GM23338 (cell line): ENCODE results near the gene RPS6KA5. TPM values are rescaled to one million over a fixed set of nuclear protein-coding genes. Genes with fewer than 3 reads are reported as not detected.

ENCODE experiments used
- ATAC-seq: fragments of 200-7000 bp; cut with Tn5 transposase; 3 replicates; pipeline ENCODE4 v1.9.1; 2020
- DNase-seq: peaks from one replicate; pipeline ENCODE4 v3.0.0-alpha.2; 2015; ENCODE audit warnings: low spot score
- H2AFZ ChIP-seq: fragments of 200-600 bp; sonication (generic); 2 replicates; pipeline ENCODE4 v1.8.0; 2016; ENCODE audit warnings: antibody characterized with exemption, mild to moderate bottlenecking, moderate library complexity
- H3F3A ChIP-seq: fragments of 200-600 bp; sonication (generic); replicated peaks from 2 replicates; pipeline ENCODE4 v1.8.0; 2017; ENCODE audit warnings: antibody characterized with exemption, mixed run types, low read depth
- H3K27ac ChIP-seq: fragments of 200-600 bp; sonication (generic); 2 replicates; pipeline ENCODE4 v1.6.1; 2016; ENCODE audit warnings: low read depth
- H3K27me3 ChIP-seq: fragments of 200-600 bp; sonication (generic); 2 replicates; pipeline ENCODE4 v1.8.0; 2016; ENCODE audit warnings: mild to moderate bottlenecking, mixed run types, moderate library complexity; ENCODE audit not compliant: insufficient read depth
- H3K36me3 ChIP-seq: fragments of 200-600 bp; sonication (generic); 2 replicates; pipeline ENCODE4 v1.8.0; 2016; ENCODE audit warnings: mild to moderate bottlenecking; ENCODE audit not compliant: insufficient read depth
- H3K4me1 ChIP-seq: fragments of 200-600 bp; sonication (generic); 2 replicates; pipeline ENCODE4 v1.8.0; 2016; ENCODE audit warnings: mild to moderate bottlenecking, moderate library complexity; ENCODE audit not compliant: insufficient read depth
- H3K4me2 ChIP-seq: fragments of 200-600 bp; sonication (generic); 2 replicates; pipeline ENCODE4 v1.7.1; 2017; ENCODE audit warnings: mixed run types
- H3K4me3 ChIP-seq: fragments of 200-600 bp; sonication (generic); 2 replicates; pipeline ENCODE4 v1.6.1; 2016; ENCODE audit warnings: mixed run types
- H3K79me2 ChIP-seq: fragments of 200-600 bp; sonication (generic); replicated peaks from 2 replicates; pipeline ENCODE4 v1.8.0; 2017; ENCODE audit warnings: mild to moderate bottlenecking; ENCODE audit not compliant: insufficient read depth
- H3K9me2 ChIP-seq: fragments of 200-600 bp; sonication (generic); 2 replicates; pipeline ENCODE4 v1.8.0; 2017; ENCODE audit not compliant: insufficient read depth
- H4K20me1 ChIP-seq: fragments of 200-600 bp; sonication (generic); replicated peaks from 2 replicates; pipeline ENCODE4 v1.8.0; 2017; ENCODE audit warnings: mild to moderate bottlenecking; ENCODE audit not compliant: insufficient read depth
- H3K27ac Mint-ChIP-seq: 2 replicates; pipeline ENCODE4 v1.8.0; 2020; ENCODE audit warnings: inconsistent platforms, mild to moderate bottlenecking, moderate library complexity, mixed read lengths
- H3K27me3 Mint-ChIP-seq: 3 replicates; pipeline ENCODE4 v1.8.0; 2022; ENCODE audit warnings: low read depth, mild to moderate bottlenecking, moderate library complexity, mixed read lengths, inconsistent platforms; ENCODE audit not compliant: insufficient read depth, poor library complexity
- H3K36me3 Mint-ChIP-seq: 3 replicates; pipeline ENCODE4 v1.8.0; 2021; ENCODE audit warnings: low read depth, mild to moderate bottlenecking, inconsistent platforms, moderate library complexity, mixed read lengths
- H3K4me1 Mint-ChIP-seq: 3 replicates; pipeline ENCODE4 v1.8.0; 2020; ENCODE audit warnings: mild to moderate bottlenecking, inconsistent platforms, mixed read lengths
- H3K4me3 Mint-ChIP-seq: 3 replicates; pipeline ENCODE4 v1.8.0; 2021; ENCODE audit warnings: moderate library complexity, mild to moderate bottlenecking, inconsistent platforms, mixed read lengths
- H3K9me3 Mint-ChIP-seq: 3 replicates; pipeline ENCODE4 v1.8.0; 2020; ENCODE audit warnings: moderate library complexity, mild to moderate bottlenecking, inconsistent platforms, mixed read lengths
- CREB1 ChIP-seq: fragments of 250-450 bp; sonication (Bioruptor Pico); IDR thresholded peaks from 2 replicates; pipeline ENCODE4 v1.5.0; 2020; ENCODE audit warnings: low read depth, mild to moderate bottlenecking, moderate library complexity
- CTCF ChIP-seq, 2 experiments: fragments of 200-600 bp in 1 of 2; sonication (generic) in 1 of 2; conservative IDR thresholded peaks; 2 replicates each; pipeline versions ENCODE4 v1.5.1 to v1.6.1; 2016 to 2017; ENCODE audit warnings: antibody characterized with exemption in 2 of 2, low read depth in 2 of 2, mild to moderate bottlenecking in 2 of 2, moderate library complexity in 1 of 2
- EZH2 ChIP-seq: fragments of 200-600 bp; sonication (generic); IDR thresholded peaks from one replicate; pipeline ENCODE4 v1.8.0; 2017; ENCODE audit warnings: antibody characterized with exemption, mild to moderate bottlenecking, low read depth; ENCODE audit not compliant: unreplicated experiment
- EZH2phosphoT487 ChIP-seq: fragments of 200-600 bp; sonication (generic); IDR thresholded peaks from one replicate; pipeline ENCODE4 v1.8.1; 2018; ENCODE audit warnings: antibody characterized with exemption; ENCODE audit not compliant: unreplicated experiment
- NANOG ChIP-seq: IDR thresholded peaks from 2 replicates; pipeline ENCODE4 v1.6.1; 2016; ENCODE audit warnings: antibody characterized with exemption, borderline replicate concordance
- POLR2AphosphoS5 ChIP-seq: IDR thresholded peaks from 2 replicates; pipeline ENCODE4 v1.6.1; 2016; ENCODE audit warnings: antibody characterized with exemption, low read depth
- REST ChIP-seq: IDR thresholded peaks from one replicate; pipeline ENCODE4 v1.6.1; 2018; ENCODE audit warnings: antibody characterized with exemption; ENCODE audit not compliant: unreplicated experiment
- polyA plus RNA-seq: library from polyadenylated mRNA; unstranded; fragments of >200 nt; fragmentation: Nextera tagmentation; extraction: Ambion mirVana; gene quantifications from 2 replicates; pipeline ENCODE4 v1.2.1, GENCODE V29; 2016
- total RNA-seq: library from RNA; depleted of rRNA; stranded (reverse); fragments of >200 nt; shearing (Covaris generic); gene quantifications from 2 replicates; pipeline ENCODE4 v1.2.3, GENCODE V29; 2014
- TF ChIP-seq, protein P1 (sequence below): fragments of 250-450 bp; sonication (Bioruptor Pico); IDR thresholded peaks from 2 replicates; pipeline ENCODE4 v1.5.0; 2020; ENCODE audit warnings: mild to moderate bottlenecking, moderate library complexity

Gene RPS6KA5
- total and polyA plus RNA-seq, 2 experiments from 2014 or later = 2.1 to 2.4 TPM

DNA sequence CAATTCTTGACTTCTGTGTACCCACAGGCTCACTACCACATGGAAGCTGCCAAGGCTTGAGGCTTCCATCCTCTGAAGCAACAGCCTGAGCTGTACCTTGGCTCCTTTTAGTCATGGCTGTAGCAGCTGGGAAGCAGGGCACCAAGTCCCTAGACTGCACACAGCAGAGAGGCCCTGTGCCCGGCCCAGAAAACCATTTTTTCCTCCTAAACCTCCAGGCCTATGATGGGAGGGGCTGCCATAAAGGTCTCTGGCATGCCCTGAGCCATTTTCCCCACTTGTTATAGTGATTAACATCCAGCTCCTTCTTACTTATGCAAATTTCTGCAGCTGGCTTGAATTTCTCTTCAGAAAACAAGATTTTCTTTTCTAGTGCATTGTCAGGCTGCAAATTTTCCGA lies 121.8 kb downstream of the RPS6KA5 start (continued):
- TF ChIP-seq CTCF (conservative IDR thresholded peaks at IDR 0.05; ENCODE audit: low read depth in 2 of 2) (no peak), EZH2phosphoT487 (no peak)

- DNase-seq (no peak), ATAC-seq (no peak)
- Mint-ChIP-seq H3K27me3 (no peaks in the 10 kb centered on the region), H3K4me1 (no peaks in the 10 kb centered on the region), H3K4me3 (no peak overlapping the region), H3K9me3 (peaks cover 39% of the 10 kb centered on the region), H3K36me3 (peaks cover 44% of the 10 kb centered on the region), H3K27ac (no peak overlapping the region)
- no peak for TF ChIP-seq EZH2
- TF ChIP-seq NANOG = no peak
- no peak for TF ChIP-seq POLR2AphosphoS5
- TF ChIP-seq, protein P1, sequence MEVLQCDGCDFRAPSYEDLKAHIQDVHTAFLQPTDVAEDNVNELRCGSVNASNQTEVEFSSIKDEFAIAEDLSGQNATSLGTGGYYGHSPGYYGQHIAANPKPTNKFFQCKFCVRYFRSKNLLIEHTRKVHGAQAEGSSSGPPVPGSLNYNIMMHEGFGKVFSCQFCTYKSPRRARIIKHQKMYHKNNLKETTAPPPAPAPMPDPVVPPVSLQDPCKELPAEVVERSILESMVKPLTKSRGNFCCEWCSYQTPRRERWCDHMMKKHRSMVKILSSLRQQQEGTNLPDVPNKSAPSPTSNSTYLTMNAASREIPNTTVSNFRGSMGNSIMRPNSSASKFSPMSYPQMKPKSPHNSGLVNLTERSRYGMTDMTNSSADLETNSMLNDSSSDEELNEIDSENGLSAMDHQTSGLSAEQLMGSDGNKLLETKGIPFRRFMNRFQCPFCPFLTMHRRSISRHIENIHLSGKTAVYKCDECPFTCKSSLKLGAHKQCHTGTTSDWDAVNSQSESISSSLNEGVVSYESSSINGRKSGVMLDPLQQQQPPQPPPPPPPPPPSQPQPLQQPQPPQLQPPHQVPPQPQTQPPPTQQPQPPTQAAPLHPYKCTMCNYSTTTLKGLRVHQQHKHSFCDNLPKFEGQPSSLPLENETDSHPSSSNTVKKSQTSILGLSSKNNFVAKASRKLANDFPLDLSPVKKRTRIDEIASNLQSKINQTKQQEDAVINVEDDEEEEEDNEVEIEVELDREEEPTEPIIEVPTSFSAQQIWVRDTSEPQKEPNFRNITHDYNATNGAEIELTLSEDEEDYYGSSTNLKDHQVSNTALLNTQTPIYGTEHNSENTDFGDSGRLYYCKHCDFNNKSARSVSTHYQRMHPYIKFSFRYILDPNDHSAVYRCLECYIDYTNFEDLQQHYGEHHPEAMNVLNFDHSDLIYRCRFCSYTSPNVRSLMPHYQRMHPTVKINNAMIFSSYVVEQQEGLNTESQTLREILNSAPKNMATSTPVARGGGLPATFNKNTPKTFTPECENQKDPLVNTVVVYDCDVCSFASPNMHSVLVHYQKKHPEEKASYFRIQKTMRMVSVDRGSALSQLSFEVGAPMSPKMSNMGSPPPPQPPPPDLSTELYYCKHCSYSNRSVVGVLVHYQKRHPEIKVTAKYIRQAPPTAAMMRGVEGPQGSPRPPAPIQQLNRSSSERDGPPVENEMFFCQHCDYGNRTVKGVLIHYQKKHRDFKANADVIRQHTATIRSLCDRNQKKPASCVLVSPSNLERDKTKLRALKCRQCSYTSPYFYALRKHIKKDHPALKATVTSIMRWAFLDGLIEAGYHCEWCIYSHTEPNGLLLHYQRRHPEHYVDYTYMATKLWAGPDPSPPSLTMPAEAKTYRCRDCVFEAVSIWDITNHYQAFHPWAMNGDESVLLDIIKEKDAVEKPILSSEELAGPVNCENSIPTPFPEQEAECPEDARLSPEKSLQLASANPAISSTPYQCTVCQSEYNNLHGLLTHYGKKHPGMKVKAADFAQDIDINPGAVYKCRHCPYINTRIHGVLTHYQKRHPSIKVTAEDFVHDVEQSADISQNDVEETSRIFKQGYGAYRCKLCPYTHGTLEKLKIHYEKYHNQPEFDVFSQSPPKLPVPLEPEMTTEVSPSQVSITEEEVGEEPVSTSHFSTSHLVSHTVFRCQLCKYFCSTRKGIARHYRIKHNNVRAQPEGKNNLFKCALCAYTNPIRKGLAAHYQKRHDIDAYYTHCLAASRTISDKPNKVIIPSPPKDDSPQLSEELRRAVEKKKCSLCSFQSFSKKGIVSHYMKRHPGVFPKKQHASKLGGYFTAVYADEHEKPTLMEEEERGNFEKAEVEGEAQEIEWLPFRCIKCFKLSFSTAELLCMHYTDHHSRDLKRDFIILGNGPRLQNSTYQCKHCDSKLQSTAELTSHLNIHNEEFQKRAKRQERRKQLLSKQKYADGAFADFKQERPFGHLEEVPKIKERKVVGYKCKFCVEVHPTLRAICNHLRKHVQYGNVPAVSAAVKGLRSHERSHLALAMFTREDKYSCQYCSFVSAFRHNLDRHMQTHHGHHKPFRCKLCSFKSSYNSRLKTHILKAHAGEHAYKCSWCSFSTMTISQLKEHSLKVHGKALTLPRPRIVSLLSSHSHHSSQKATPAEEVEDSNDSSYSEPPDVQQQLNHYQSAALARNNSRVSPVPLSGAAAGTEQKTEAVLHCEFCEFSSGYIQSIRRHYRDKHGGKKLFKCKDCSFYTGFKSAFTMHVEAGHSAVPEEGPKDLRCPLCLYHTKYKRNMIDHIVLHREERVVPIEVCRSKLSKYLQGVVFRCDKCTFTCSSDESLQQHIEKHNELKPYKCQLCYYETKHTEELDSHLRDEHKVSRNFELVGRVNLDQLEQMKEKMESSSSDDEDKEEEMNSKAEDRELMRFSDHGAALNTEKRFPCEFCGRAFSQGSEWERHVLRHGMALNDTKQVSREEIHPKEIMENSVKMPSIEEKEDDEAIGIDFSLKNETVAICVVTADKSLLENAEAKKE = no peak
- no peak for TF ChIP-seq CREB1 (CRISPR knock-in tag)
- no peak for TF ChIP-seq EZH2phosphoT487
- no peak for TF ChIP-seq REST
- Histone ChIP-seq H3K4me3 (no peak overlapping the region), H2AFZ (no peak overlapping the region), H3K4me1 (no peaks in the 10 kb centered on the region), H3K27me3 (no peaks in the 10 kb centered on the region), H4K20me1 (no peaks in the 10 kb centered on the region), H3F3A (no peaks in the 10 kb centered on the region), H3K4me2 (no peak overlapping the region), H3K36me3 (no peaks in the 10 kb centered on the region; the same call in 1 of the 2 replicates), H3K27ac (no peak overlapping the region), H3K79me2 (no peaks in the 10 kb centered on the region), H3K9me2 (peaks cover 4% of the 10 kb centered on the region; the same call in 1 of the 2 replicates)
These were observed 123.5 kb downstream of the RPS6KA5 start for GRCh38 chr14:90936757-90937440.
